CD8-positive, alpha-beta memory T cell (primary cell): ENCODE measurements around the gene FGD3. TPM values are rescaled to one million over a fixed set of nuclear protein-coding genes. Genes with fewer than 3 reads are reported as not detected.

ENCODE experiments used
- CTCF ChIA-PET: fragments of 350-600 bp; sonication (Branson Sonifier 250); formaldehyde crosslinking; loops from one replicate; lab custom pipeline; 2021; ENCODE audit warnings: antibody characterized with exemption; lab: Charles Lee
- POLR2A ChIA-PET: fragments of 350-600 bp; sonication (Branson Sonifier 250); formaldehyde crosslinking; loops from one replicate; lab custom pipeline; 2021; ENCODE audit warnings: antibody characterized with exemption; lab: Charles Lee
- DNase-seq, 5 donors: peaks; one replicate each; pipeline versions ENCODE4 v3.0.0 to v3.0.0-alpha.2; 2020 to 2022; ENCODE audit warnings: mixed read lengths in 1 of 5
- H3K27ac ChIP-seq: one replicate; pipeline ENCODE4 v1.7.0; 2013; ENCODE audit warnings: low read depth, mild to moderate bottlenecking, low read length, moderate library complexity
- H3K27me3 ChIP-seq: 2 replicates; pipeline ENCODE4 v1.7.0; 2013; ENCODE audit warnings: low read length, mild to moderate bottlenecking; ENCODE audit not compliant: insufficient read depth, poor library complexity, severe bottlenecking
- H3K36me3 ChIP-seq: 2 replicates; pipeline ENCODE4 v1.7.0; 2013; ENCODE audit warnings: mild to moderate bottlenecking, low read length, moderate library complexity; ENCODE audit not compliant: insufficient read depth
- H3K4me1 ChIP-seq: 2 replicates; pipeline ENCODE4 v1.7.0; 2013; ENCODE audit warnings: mild to moderate bottlenecking, low read length, moderate library complexity; ENCODE audit not compliant: insufficient read depth
- H3K4me3 ChIP-seq: 2 replicates; pipeline ENCODE4 v1.7.0; 2013; ENCODE audit warnings: mild to moderate bottlenecking, low read length
- H3K9me3 ChIP-seq: 2 replicates; pipeline ENCODE4 v1.7.0; 2013; ENCODE audit warnings: mild to moderate bottlenecking, low read length
- H3K27ac Mint-ChIP-seq, 8 donors: one replicate each; pipeline ENCODE4 v1.8.0; 2020 to 2021; ENCODE audit warnings: mixed read lengths in 8 of 8, mild to moderate bottlenecking in 6 of 8, inconsistent platforms in 3 of 8, moderate library complexity in 3 of 8
- H3K27me3 Mint-ChIP-seq, 2 donors: one replicate each; pipeline ENCODE4 v1.8.0; 2020 to 2021; ENCODE audit warnings: mixed read lengths in 2 of 2, mild to moderate bottlenecking in 1 of 2, moderate library complexity in 1 of 2
- H3K36me3 Mint-ChIP-seq, 3 donors: one replicate each; pipeline ENCODE4 v1.8.0; 2020 to 2021; ENCODE audit warnings: mixed read lengths in 3 of 3, inconsistent platforms in 1 of 3, mild to moderate bottlenecking in 1 of 3
- H3K4me1 Mint-ChIP-seq, 3 donors: one replicate each; pipeline ENCODE4 v1.8.0; 2020 to 2021; ENCODE audit warnings: mixed read lengths in 3 of 3, inconsistent platforms in 1 of 3, mild to moderate bottlenecking in 1 of 3
- H3K4me3 Mint-ChIP-seq, 7 donors: one replicate each; pipeline ENCODE4 v1.8.0; 2020 to 2021; ENCODE audit warnings: mixed read lengths in 7 of 7, mild to moderate bottlenecking in 6 of 7, moderate library complexity in 4 of 7, inconsistent platforms in 2 of 7
- H3K9me3 Mint-ChIP-seq, 5 donors: one replicate each; pipeline ENCODE4 v1.8.0; 2020 to 2022; ENCODE audit warnings: mixed read lengths in 5 of 5, mild to moderate bottlenecking in 3 of 5, moderate library complexity in 2 of 5, inconsistent platforms in 1 of 5
- polyA plus RNA-seq: library from polyadenylated mRNA; unstranded; fragments of 300-500 nt; fragmentation: Illumina TruSeq; gene quantifications from one replicate; pipeline ENCODE4 v1.2.3, GENCODE V29; 2021
- total RNA-seq, 2 experiments: library from RNA; stranded (reverse); gene quantifications; one replicate each; pipeline ENCODE4 v1.2.3, GENCODE V29; 2021

The FGD3 gene
- total and polyA plus RNA-seq, 3 experiments from 2014 or later = 54.6 to 134 (median 56.5) TPM

DNA sequence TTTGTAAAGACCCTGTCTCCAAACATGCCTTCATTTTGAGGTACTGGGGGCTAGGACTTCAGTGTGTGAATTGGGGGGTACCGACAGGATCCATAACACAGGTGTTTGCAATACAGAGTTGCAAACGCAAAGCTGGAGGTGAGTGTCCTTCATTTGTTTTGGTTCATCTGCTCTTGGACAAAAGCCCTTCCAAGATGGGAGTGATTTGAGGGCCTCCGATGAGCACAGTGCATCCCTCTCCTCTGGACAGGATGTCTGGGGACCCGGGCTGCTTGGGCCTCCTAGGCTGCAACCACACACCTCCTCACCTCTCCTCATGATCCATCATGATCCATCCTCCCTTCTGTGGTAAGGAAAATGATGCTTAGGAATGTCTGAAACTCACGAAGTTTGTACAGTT lies 23.8 kb downstream of the FGD3 start:
- DNase-seq = no peak
- H3K27me3 ChIP-seq = no peaks in the 10 kb centered on the region
- POLR2A ChIA-PET = no interaction called here
- H3K27ac ChIP-seq = no peak overlapping the region
- peak overlapping the region; percentile 85 to 99 (median 92) for H3K27ac Mint-ChIP-seq
- no peaks in the 10 kb centered on the region for H3K9me3 Mint-ChIP-seq
- H3K36me3 ChIP-seq = peaks cover 14% of the 10 kb centered on the region
- H3K4me1 Mint-ChIP-seq = peaks cover 81 to 97% (median 84%) of the 10 kb centered on the region in 3 donors
- peak overlapping the region; percentile 73 for H3K4me3 ChIP-seq
- no peaks in the 10 kb centered on the region for H3K9me3 ChIP-seq
- peaks cover 94% of the 10 kb centered on the region for H3K4me1 ChIP-seq
- peaks cover 8 to 68% (median 13%) of the 10 kb centered on the region in 3 donors for H3K36me3 Mint-ChIP-seq
- CTCF ChIA-PET = interaction anchor here (1.2 kb wide), 1 partner anchor 14 kb away, joined by 3 read pairs; no protein-coding TSS in a partner anchor
- H3K4me3 Mint-ChIP-seq = peak overlapping the region; percentile 72 to 95 (median 93)
- H3K27me3 Mint-ChIP-seq = no peaks in the 10 kb centered on the region

DNA sequence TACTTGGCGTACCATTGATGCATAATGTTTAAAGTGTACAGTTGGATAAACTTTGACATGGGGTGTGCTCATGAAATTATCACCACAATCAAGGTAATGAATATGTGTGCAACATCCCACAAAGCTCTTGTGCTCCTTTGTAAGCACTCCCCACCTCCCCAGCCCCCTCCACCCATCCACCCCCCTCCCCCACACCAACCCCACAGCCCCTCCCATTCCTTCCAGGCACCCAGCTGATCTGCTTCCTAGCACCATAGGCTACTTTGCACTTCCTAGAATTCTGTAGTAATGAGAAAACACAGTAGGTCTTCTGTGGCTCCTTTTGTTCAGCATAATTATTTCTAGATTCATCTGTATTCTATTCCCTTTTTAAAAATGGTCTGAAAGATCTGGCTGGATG lies 24.5 kb downstream of the FGD3 start:
- no peak for DNase-seq
- Mint-ChIP-seq H3K36me3 (peaks cover 8 to 67% (median 13%) of the 10 kb centered on the region in 3 donors), H3K27ac (peak overlapping the region in 7 of 8 donors; percentile 39 to 95 (median 91)), H3K4me3 (peak overlapping the region; percentile 17 to 93 (median 66)), H3K27me3 (no peaks in the 10 kb centered on the region), H3K4me1 (peaks cover 79 to 98% (median 89%) of the 10 kb centered on the region in 3 donors), H3K9me3 (no peaks in the 10 kb centered on the region)
- ChIA-PET POLR2A (interaction anchor here (0.6 kb wide), 1 partner anchor 56 kb away, joined by 3 read pairs; no protein-coding TSS in a partner anchor), CTCF (interaction anchor here (1.2 to 3.3 kb wide), 2 partner anchors 8 to 15 kb away, joined by 3 to 12 read pairs; no protein-coding TSS in a partner anchor)
- Histone ChIP-seq H3K36me3 (peaks cover 21% of the 10 kb centered on the region), H3K27ac (no peak overlapping the region), H3K4me3 (no peak overlapping the region), H3K27me3 (no peaks in the 10 kb centered on the region), H3K9me3 (no peaks in the 10 kb centered on the region), H3K4me1 (peaks cover 97% of the 10 kb centered on the region)

DNA sequence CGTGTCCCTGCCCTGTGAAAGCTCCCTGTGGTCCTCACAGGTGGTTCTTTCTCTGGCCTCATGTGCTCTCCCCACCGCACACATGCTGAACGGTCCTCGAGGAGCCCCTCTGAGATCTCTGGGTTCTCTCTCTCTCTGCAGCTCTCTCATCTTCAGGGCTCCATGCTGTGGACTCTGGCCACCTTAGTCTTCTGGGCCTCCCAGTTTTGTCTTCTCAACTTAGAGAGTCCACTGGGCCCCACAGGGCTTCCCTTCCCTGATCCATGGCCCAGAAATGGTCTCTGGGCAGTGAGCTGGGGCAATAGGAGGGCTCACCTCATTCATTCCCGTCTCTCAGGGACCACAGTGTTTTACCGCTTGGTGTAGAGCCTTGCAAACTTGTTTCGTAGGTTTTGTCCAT lies 26.4 kb downstream of the FGD3 start:
- CTCF ChIA-PET = interaction anchor here (1.5 to 3.3 kb wide), 4 partner anchors 10 to 135 kb away, joined by 3 to 12 read pairs (median 7); no protein-coding TSS in a partner anchor
- Mint-ChIP-seq H3K27me3 (no peaks in the 10 kb centered on the region), H3K9me3 (no peaks in the 10 kb centered on the region), H3K27ac (peak overlapping the region; percentile 39 to 96 (median 92)), H3K36me3 (peaks cover 8 to 69% (median 16%) of the 10 kb centered on the region in 3 donors), H3K4me3 (peak overlapping the region; percentile 13 to 86 (median 55)), H3K4me1 (peaks cover 74 to 97% (median 87%) of the 10 kb centered on the region in 3 donors)
- no peak for DNase-seq
- Histone ChIP-seq H3K27me3 (no peaks in the 10 kb centered on the region), H3K4me3 (peak overlapping the region; percentile 18), H3K36me3 (peaks cover 31% of the 10 kb centered on the region), H3K4me1 (peaks cover 94% of the 10 kb centered on the region), H3K9me3 (no peaks in the 10 kb centered on the region), H3K27ac (no peak overlapping the region)
- POLR2A ChIA-PET = no interaction called here

DNA sequence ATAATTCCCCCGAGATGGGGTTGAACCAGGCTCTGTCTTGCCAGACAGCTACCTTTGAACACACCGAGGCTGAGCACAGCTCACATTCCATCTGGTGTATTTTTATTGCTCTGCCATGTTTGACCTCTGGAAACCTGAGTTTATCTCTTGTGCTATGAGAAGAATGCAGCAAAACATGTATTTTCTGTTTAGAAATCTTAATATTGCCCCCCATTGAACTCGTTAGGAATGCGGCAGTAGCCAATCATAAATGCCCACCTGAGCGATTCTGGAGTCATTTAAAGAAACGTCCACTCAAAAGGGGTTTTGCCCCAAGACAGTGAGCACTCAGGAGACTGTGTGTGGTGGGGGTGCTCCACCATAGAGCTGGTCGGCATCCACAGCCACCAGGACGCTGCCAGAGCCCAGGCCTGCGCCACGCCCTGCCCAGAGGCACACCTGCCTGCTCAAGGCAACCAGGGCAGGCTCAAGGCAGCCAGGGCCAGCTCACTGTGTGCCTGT lies 26.9 kb downstream of the FGD3 start:
- DNase-seq = no peak
- Mint-ChIP-seq H3K27me3 (no peaks in the 10 kb centered on the region), H3K4me3 (peak overlapping the region in 5 of 7 donors; percentile 48 to 74 (median 51)), H3K9me3 (no peaks in the 10 kb centered on the region), H3K27ac (peak overlapping the region; percentile 44 to 95 (median 92)), H3K36me3 (peaks cover 7 to 71% (median 15%) of the 10 kb centered on the region in 3 donors), H3K4me1 (peaks cover 74 to 97% (median 87%) of the 10 kb centered on the region in 3 donors)
- Histone ChIP-seq H3K9me3 (no peaks in the 10 kb centered on the region), H3K36me3 (peaks cover 31% of the 10 kb centered on the region), H3K4me1 (peaks cover 94% of the 10 kb centered on the region), H3K27ac (no peak overlapping the region), H3K4me3 (no peak overlapping the region), H3K27me3 (no peaks in the 10 kb centered on the region)
- CTCF ChIA-PET = interaction anchor here (1.2 to 3.3 kb wide), 5 partner anchors 11 to 135 kb away, joined by 3 to 12 read pairs (median 4); no protein-coding TSS in a partner anchor
- POLR2A ChIA-PET = no interaction called here

DNA sequence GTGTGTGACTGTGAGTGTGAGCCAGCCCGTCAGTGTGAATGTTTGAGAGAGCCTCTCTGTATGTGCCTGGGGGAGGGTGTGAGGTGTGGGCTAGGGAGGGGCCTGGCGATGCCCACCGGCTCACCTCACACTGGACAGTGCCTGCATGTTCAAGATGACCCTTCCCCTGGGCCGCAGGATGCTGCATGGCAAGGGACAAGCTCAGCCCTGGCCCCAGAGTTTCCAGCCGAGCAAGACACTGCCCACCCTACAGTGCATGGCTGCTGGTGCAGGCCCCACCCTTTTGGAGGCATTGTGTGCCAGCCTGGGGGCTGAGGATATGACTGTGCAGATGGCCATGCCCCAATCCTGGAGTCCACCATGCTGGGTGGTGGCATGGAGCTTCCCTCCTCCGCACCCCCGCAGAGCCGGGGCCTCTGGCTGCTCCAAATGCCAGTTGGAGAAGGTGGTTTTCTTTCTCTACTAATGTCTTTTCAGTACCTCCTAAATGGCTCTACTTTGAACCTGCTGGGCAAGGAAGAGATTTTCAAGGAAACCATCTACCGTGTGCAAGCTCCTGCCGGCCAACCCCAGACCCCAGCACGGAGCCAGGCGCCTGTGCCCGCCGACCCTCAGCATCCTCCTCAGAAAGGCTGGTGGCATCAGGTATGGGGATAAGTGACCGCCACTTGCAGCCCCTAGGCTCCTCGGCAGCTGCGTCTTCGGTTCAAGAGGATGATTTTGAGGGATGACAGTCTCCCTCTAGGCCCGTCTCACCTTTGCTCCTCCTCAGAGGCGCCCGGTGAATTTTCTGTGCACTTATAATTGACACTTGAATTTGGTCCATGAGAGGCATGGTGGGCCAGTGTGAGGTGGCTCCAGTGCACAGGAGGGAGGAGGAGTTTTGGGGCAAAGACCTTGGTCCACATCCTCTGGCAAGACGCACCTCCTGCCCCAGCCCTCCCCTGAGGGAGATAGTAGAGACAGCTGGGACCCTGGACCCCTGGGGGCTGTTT lies 27.7 kb downstream of the FGD3 start:
- Histone ChIP-seq H3K4me3 (no peak overlapping the region), H3K4me1 (peaks cover 94% of the 10 kb centered on the region), H3K27me3 (no peaks in the 10 kb centered on the region), H3K27ac (peak overlapping the region; percentile 16), H3K9me3 (no peaks in the 10 kb centered on the region), H3K36me3 (peaks cover 31% of the 10 kb centered on the region)
- ChIA-PET POLR2A (no interaction called here), CTCF (interaction anchor here (1.1 to 3.3 kb wide), 6 partner anchors 11 to 40 kb away, joined by 3 to 12 read pairs (median 3); no protein-coding TSS in a partner anchor)
- H3K9me3 Mint-ChIP-seq = no peaks in the 10 kb centered on the region
- peak overlapping the region in 4 of 7 donors; percentile 3 to 50 (median 40) for H3K4me3 Mint-ChIP-seq
- H3K27ac Mint-ChIP-seq = peak overlapping the region; percentile 38 to 93 (median 84)
- peaks cover 5 to 71% (median 17%) of the 10 kb centered on the region in 3 donors for H3K36me3 Mint-ChIP-seq
- H3K27me3 Mint-ChIP-seq = no peaks in the 10 kb centered on the region
- DNase-seq = no peak
- H3K4me1 Mint-ChIP-seq = peaks cover 73 to 97% (median 87%) of the 10 kb centered on the region in 3 donors

DNA sequence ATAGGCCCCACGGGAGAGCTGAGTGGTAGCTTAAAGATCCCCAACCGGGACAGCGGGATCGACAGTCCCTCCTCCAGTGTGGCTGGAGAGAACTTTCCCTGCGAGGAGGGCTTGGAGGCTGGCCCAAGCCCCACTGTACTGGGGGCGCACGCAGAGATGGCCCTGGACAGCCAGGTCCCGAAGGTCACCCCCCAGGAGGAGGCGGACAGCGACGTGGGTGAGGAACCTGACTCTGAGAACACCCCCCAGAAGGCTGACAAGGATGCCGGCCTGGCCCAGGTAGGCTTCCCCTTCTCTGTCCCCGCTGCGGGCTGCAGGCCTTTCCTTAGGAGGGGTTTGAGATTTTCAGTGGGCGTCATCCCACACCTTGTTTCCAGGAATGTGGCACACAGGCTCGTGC lies 29.1 kb downstream of the FGD3 start:
- POLR2A ChIA-PET = no interaction called here
- H3K4me3 Mint-ChIP-seq = peak overlapping the region in 1 of 7 donors; percentile 8
- no peaks in the 10 kb centered on the region for H3K27me3 ChIP-seq
- CTCF ChIA-PET = interaction anchor here (0.7 to 1.4 kb wide), 2 partner anchors 10 to 19 kb away, joined by 3 read pairs; no protein-coding TSS in a partner anchor
- no peak overlapping the region for H3K4me3 ChIP-seq
- no peaks in the 10 kb centered on the region for H3K27me3 Mint-ChIP-seq
- H3K27ac Mint-ChIP-seq = peak overlapping the region in 4 of 8 donors; percentile 17 to 79 (median 60)
- no peaks in the 10 kb centered on the region for H3K9me3 ChIP-seq
- H3K36me3 ChIP-seq = peaks cover 31% of the 10 kb centered on the region
- H3K4me1 Mint-ChIP-seq = peaks cover 69 to 96% (median 87%) of the 10 kb centered on the region in 3 donors
- DNase-seq = no peak
- H3K27ac ChIP-seq = no peak overlapping the region
- H3K4me1 ChIP-seq = peaks cover 88% of the 10 kb centered on the region
- H3K9me3 Mint-ChIP-seq = no peaks in the 10 kb centered on the region
- peaks cover 5 to 72% (median 20%) of the 10 kb centered on the region in 3 donors for H3K36me3 Mint-ChIP-seq

DNA sequence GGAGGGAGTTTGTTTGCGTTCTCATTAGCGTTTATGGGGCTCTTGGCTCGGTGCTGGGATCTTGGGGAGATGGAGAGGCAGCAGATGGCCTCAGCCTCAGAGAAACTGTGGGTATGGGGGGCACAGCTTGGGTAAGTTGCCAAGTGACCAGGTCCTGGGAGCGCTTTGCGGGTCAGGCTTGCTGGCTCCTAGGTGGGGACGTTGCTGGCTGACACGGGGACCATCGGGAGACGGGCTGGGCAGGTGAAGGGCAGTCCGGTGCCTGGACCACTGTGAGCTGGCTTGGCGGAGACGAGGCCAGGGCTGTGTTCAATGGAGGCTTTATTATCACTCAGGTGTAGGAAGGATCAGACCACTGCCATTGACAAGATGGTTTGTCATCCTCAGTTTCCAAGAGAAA lies 30.0 kb downstream of the FGD3 start:
- peaks cover 5 to 80% (median 23%) of the 10 kb centered on the region in 3 donors for H3K36me3 Mint-ChIP-seq
- no peaks in the 10 kb centered on the region for H3K9me3 Mint-ChIP-seq
- Histone ChIP-seq H3K4me1 (peaks cover 87% of the 10 kb centered on the region), H3K4me3 (no peak overlapping the region), H3K27me3 (no peaks in the 10 kb centered on the region), H3K9me3 (no peaks in the 10 kb centered on the region), H3K27ac (no peak overlapping the region), H3K36me3 (peaks cover 34% of the 10 kb centered on the region)
- ChIA-PET CTCF (no interaction called here), POLR2A (no interaction called here)
- H3K27ac Mint-ChIP-seq = peak overlapping the region in 7 of 8 donors; percentile 0 to 88 (median 78)
- DNase-seq = no peak
- no peaks in the 10 kb centered on the region for H3K27me3 Mint-ChIP-seq
- peak overlapping the region; percentile 28 to 82 (median 58) for H3K4me3 Mint-ChIP-seq
- H3K4me1 Mint-ChIP-seq = peaks cover 72 to 96% (median 87%) of the 10 kb centered on the region in 3 donors
